GM19463 (cell line): ENCODE measurements around the gene HSPB8.
"Not testable (repeated sequence)": the region's sequence is repeated elsewhere in the genome, so short reads cannot be mapped to it uniquely, and the experiment has no call there.

Experiments
- ATAC-seq: cut with Tn5 transposase; IDR thresholded peaks from one replicate; pipeline ENCODE4 v1.9.1; 2021; ENCODE audit warnings: mild to moderate bottlenecking, moderate library complexity; ENCODE audit not compliant: unreplicated experiment

Gene HSPB8

DNA sequence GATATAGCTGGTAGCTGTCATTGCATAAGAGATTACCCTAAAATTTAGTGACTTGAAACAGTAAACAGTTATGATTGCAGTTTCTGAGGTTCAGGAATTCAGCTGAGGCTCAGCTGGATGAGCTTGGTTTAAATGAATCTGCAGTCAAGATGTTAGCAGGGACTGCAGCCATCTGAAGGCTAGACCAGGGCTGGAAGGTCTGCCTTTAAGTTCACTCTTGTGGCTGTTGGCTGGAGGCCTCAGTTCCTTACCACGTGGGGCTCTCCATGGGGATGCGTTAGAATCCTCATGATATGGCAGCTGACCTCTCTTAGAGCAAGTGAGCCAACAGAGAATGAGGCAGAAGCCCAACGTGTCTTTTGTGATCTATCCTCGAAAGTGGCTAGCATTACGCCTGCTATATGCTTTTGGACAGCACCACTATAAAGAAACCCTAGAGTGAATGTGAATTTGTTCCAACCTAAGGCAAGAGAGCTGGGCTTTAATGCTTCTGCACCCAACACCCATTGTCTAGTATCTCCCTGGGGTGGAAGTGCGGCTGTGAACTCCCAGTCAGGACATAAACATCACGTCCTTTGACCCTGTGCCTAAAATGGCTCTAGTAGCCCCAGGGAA, 26.0 kb downstream of the HSPB8 start:
- no peak for ATAC-seq

DNA sequence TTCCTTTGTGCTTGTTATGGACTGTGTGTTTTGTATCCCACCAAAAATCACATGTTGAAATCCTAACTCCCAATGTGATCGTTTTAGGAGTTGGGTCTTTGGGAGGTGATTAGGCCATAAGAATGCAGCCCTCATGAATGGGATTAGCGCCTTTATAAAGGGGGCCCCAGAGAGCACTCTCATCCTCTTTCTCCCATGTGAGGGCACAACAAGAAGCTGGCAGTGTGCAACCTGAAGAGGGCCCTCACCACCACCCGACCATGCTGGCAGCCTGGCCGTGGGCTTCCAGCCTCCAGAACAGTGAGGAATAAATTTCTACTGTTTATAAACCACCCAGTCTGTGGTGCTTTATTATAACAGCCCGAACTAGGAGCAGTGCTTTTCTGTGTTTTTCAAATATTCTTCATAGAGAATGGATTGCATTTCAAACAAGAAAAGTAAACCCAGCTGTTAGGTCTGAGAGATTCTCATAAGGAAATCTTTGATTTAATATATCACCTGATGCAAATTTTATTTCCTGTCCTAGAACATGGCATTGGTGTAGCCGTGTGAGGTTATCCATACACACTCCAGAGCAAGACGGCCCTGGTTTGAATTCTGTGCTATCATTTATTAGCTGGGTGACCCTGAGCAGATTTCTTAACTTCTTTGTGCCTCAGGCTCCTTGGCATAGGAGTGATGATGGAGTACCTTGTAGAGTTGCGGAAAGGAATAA, 27.8 kb downstream of the HSPB8 start:
- no peak for ATAC-seq

DNA sequence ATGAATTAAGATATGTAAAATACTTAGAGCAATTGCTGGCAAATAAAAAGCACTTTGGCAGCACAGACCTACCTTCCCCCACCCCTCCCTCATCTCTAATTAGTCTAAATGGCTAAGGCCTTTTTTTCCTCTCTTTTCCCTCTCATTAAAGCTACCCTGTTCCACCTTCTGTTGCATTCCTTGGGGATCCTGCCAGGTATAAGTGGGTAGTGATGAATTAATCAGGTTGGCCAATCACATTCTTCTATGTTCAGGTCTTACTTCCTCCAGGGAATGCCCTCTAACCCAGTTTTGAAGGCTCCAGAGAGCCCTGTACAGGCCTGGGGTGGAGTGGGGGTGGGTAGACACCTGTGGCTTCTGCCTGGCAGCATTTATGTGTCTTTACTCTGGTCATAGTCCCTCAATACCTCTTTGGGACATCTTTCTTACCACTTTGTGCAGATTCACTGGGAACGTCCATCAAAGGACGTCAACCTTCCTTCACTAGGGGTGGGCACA, 28.4 kb downstream of the HSPB8 start:
- no peak for ATAC-seq

DNA sequence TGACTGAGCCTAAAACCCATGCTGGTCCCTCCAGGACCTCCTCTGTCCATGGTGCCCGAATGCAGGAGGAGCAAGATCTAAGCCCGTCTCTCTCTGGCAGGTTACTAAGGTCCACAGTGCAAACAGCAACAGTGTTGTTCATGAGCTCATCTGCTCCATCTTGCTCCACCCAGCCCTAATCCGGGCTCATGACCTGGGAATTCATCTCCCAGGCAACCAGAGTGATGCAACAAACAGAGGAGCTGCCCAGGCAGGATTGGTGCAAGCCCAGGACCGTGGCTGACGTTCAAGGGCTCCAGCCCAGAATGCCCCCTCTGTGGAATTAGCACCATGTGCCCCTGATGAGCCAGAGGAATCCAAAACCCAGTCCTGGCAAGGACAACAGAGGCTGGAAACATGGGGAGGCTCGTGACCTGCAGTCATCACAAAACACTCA, 29.9 kb downstream of the HSPB8 start:
- no peak for ATAC-seq

DNA sequence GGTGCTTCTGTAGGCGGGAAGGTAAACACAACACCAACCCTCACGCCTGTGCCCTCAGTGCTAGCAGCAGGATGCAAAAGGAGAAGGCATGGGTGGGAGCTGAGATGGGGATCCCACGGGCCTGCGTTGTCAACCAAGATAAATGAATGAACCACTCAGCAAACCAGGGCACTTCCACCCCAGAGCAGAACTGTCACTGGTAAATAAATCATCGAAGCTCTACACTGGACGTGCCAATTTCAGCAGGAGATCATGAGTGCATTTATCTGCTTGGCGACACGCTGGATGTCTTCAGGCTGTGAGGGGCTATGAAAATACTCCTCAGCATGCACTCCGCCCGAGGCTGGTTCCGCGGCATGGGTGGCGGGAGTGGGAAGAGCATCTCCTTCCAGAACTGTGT, 33.2 kb downstream of the HSPB8 start:
- no peak for ATAC-seq

DNA sequence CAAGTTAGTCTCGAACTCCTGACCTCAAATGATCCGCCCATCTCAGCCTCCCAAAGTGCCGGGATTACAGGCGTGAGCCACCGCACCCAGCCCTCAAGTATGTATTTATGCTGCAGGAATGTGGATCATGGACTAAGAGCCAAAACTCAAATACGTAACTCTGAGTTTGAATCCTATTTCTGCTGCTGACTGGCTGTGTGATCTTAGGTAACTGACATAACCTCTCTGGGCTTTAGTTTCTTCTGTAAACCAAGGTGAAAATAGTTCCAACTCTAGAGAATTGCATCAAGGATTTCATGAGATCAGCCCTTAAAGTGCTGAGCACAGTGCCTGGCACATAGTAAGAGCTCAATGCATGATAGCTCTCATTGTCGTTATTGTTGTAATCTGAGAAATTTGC, 37.4 kb downstream of the HSPB8 start:
- ATAC-seq = no peak

DNA sequence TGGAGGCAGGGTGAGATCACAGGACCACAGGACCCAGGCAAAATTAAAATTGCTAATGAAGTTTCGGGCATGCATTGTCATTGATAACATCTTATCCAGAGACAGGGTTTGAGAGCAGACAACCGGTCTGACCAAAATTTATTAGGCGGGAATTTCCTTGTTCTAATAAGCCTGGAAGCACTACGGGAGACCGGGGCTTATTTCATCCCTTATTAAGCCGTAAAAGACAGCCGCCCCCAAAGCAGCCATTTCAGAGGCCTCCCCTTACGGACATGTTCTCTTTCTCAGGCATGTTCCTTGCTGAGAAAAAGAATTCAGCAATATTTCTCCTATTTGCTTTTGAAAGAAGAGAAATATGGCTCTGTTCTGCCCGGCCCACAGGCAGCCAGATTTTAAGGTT, 40.1 kb downstream of the HSPB8 start:
- not testable (repeated sequence) for ATAC-seq

DNA sequence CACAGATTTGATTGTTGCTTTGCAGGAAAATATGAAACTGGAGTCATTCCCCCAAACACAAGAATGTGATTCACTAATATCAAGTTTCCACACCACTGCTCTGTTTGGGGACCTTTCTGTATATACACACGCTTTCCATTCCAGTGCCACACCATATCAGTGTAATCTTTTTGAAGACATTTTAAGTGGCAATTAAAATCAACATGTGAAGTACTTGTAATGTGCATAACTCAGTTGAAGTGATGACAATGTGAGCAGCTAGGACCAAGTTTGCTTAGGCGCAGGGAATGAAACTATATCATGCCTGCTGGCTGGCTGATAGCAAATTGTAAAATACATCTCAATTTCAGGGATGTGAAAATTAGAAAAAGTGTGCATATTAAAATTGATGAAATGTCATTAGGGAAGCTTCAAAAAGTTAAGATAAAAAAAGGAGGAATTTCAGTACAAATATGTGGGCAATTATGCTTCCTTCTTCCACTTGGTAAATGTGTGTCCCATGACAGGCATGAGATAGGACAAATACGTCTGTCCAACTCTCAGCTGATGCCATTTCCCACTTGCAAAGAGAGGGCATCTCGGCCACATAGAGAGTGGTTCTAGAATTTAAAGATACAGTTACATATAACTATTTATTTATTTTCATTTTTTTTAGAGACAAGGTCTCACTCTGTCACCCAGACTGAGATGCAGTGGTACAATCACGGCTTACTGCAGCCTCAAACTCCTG, 43.7 kb downstream of the HSPB8 start:
- ATAC-seq = no peak

DNA sequence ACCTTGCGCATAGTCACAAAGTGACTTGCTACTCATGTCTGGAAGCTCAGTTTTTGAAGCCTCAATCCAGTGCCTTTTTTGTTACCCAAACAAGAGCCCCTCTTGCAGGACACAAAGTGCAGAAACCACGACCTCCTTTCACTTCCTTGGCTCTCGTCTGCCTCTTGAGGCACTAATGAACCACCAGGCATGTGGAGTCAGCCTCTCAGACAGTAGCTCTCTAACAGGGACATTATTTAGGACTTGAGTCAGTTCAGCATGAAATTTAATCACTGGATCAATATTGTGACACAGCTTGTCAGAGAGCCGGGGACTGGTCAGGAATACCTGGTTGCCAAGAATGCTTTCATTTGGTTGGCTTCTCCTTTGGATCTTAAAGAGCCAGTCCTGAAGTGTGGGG, 46.7 kb downstream of the HSPB8 start:
- ATAC-seq = no peak

DNA sequence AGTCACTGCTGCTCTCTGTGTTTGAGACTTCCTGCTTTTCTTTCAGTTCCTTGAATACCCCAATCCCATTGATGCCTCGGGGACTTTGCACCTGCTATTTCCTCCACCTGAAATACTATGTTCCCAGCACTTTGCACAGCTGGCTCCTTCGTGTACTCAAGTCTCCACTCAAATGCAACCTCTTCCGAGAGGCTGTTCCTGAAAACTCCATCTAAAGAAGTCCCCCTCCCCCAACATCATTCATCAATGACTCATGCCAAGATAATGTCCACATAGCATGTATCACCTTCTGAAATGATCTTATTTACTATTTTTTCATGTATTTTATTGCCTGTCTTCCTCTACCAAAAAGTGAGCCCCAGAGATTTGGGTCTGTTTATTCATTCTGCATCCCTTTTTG, 48.6 kb downstream of the HSPB8 start:
- no peak for ATAC-seq

DNA sequence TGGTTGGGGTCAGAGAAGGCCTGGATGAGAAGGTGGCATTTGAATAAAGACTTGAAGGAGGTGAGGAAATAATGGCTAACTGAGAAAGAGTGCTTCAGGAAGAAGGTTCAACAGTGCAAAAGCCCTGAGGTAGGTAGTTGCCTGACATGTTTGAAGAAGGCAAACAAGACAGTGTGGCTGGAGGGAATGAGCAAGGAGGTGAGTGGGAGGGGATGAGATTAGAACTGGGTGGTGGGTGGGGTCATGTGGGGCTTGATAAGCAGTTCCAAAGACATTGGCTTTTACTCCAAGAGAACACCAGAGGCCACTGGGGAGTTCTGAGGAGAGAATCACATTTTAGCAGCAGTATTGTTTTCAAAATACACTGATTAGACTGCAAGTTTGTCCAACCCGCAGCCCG, 50.5 kb downstream of the HSPB8 start:
- no peak for ATAC-seq

DNA sequence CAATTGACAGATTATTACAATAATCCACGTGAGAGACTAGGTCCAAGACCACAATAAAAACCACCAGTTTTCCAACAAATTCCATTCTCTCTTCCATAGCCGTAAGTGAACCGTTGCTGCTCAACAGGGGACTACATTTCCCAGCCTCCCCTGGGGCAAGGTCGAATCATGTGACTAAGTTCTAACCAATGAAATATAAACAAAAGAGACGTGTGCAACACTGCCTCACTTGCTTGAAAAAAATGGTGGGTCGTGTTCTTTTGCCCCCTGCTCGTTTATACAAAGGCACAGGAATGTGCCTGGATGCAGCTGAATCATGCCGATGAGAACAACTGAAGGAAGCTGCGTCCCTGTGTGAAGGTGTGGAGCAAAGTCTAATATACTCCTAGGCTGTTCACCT, 51.1 kb downstream of the HSPB8 start:
- no peak for ATAC-seq

DNA sequence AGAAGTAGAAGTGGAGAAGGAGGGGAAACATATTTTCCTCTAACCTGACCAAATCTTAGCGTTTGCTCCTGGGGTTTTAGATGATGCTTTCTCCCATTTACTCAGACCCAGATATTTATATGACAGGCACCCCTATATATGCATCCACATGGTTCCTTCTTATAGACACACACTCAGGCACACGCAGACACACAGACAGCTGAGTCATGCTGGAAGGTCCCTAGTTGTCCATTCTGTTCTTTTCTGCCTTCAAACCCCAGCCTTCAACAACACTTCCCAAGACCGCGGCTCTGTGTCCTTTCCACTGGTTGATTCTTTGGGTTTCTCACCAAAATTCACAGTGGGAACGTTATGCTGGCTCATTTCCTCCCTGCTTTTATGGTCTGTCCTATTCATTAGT, 52.1 kb downstream of the HSPB8 start:
- no peak for ATAC-seq

DNA sequence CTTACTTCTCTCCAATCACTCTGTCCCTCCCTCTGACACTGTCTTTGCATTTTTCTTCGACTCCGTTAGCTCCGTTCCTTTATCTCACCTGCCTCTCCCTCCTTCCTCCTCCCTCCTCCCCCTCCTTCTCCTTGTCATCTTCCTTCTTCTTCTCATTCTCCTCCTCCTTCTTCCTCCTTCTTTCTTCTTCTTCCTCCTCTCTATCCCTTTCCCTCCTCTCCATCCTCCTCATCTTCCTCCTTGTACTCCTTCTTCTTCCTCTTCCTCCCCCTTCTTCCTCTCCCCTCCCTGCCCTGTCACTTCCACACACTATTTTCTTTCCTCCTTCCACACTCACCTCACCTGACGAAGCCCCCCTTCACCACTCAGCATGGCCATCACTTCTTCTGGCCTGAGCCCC, 53.0 kb downstream of the HSPB8 start:
- ATAC-seq = no peak

DNA sequence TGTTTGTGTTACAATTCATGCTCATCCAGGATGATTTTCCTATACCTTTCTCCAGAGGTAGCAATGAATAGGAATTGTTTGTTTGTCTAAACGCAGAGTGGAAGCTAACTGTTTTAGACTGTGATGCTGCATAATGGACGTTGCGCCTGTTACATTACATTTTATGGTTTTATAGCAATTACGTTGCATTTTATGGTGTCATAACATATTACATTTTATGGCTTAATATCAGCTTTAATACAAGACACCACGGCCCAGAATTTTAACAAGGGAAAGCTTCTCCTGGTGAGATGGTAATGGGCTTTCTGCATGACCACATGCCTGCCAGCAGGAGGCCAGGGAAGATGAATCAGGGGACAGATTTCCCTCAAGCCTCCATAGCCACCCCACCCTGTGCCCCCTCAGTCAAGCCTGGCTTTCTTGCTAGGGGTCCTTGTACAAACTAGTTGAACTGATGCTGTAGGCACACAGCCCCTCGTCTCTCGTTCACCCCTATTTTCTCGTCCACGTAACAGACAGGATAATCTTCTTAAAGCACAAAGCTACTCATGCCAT, 56.5 kb downstream of the HSPB8 start:
- ATAC-seq = no peak

DNA sequence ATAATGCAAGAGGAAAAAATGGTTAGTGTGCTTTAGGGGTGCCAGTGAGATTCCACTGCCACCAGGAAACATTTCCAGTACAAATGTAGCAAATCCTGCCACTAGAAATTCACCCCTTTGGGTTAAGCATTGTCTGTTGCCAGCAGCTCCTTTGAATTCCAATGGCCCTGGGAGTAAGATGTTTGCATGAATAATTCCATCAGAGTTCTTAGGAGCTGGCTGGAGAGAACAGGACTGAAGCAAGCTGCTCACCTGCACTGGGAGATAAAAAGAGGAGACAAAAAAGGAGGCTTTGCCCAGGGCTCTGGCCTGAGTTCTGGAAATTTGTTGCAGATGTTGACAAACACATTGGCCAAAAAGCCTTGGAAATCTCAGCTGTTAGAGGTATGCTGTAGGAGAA, 57.6 kb downstream of the HSPB8 start:
- ATAC-seq = no peak

DNA sequence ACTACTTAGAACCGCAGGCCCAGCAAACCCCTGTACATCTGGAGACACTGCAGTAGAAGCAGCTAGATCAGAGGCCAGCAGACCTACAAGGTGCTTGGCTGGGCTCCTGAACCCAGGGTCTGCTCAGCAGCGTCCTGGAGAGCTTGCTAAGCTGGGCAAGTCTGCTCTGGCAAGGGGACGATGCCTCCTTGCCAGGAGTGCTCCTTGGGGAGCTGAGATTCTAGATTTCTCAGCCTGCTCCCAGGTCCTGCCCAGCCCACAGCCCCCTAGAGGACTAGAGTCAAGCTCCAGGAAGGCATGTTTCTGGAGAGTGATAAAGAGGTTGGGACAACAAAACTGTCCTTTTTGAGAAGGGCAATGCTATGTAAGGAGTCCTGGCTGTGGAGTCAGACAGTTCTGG, 60.3 kb downstream of the HSPB8 start:
- no peak for ATAC-seq

DNA sequence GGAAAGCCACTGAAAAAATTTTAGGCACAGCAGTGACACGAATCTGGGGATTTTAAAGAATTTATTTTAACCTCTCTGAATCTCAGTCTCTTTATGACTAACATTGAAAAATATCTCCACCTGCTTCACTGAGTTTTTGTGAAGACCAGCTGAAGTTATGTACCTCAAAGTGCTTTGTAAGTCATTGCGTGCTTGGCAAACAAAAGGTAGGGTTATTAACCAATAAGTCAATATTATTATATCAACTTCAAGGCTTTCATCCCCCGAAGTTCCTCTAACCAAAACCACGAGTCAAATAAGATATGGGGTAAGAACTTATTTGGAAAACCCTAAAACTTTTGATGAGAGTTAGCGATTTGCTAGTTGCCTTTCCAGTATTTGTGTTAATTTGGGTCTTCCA, 62.3 kb downstream of the HSPB8 start:
- no peak for ATAC-seq

DNA sequence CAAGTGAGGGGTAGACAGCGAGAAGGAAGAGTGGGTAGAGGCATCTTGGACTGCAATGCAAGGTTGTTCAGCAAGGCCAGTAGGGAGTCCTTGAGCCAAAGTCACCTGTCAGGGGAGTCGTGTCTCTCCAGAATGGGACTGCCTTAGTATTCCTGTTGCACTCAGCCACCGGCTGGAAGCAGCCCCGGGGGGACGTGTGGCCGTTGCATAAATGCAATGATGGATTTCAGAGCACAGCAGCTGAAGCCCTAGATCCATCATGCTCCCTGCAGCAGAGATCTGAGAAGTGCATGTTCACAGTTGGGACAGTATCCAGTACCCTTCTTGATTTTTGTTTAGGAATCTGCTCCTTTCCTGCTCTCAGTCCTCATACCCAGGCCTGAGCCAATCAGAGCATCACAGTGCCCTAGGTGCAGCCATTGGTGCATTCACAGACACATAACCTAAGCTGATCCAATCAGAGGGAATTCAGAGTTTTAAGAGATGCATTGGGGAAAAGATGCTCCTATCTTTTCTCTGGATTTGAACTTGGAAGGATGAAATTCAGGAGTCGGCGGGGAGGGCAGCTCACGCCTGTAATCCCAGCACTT, 62.9 kb downstream of the HSPB8 start:
- ATAC-seq = no peak
